HG03342 (cell line): Measurements from ENCODE around the gene CHST4.
"Not testable (repeated sequence)": the region's sequence is repeated elsewhere in the genome, so short reads cannot be mapped to it uniquely, and the experiment has no call there.

Experiments
- ATAC-seq: cut with Tn5 transposase; IDR thresholded peaks from one replicate; pipeline ENCODE4 v1.9.1; 2021; ENCODE audit warnings: mild to moderate bottlenecking, moderate library complexity; ENCODE audit not compliant: unreplicated experiment

Gene CHST4

GRCh38 chr16:71569621-71570020 is 43.4 kb downstream of the CHST4 start:
- no peak for ATAC-seq

DNA sequence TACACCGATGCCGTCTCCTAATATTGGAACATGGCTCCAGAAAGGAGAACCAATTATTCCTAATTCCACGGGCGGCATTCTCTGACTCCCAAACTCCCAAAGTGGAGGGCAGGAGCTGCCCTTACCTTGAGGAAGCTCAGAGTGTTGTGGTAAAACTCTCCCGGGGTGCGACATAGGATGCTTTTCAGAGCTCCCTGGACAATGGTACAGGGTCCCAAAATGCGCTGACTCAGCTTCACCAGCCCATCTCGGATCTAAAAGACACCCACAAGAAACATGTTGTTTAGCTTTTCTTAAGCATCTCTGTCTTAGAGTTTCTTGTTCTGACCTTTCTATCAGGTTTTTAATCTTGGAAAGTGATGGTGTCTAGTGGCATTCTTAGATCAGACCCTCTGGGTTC is 43.9 kb downstream of the CHST4 start:
- ATAC-seq, result no peak

DNA sequence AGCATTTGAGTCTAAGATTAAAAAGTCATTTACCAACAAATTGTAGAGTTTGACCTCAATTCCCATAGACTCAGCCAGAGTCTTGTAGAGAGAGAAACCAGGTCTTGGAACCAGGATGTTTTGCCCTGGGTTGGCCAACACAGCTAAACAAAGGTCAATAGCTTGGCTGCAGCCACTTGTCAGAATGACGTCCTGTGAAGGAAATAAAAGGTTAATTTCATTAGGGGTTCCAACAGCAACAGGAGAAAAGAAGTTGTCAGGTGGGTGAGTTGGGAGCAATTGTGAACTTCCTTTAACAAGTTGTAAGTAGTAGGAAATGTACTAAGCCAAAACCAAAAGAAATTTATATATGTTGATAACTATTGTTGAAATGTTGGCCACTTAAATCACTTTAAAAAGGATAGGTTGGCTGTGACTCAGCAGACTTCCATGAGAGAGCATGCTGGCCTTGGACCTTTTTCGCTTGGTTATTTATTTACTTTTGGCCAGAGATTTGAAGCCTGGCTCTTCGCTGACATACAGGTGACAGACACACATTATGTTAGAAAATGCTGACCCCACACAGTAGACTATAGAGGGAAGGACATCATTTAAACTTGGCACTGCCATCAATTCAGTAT is 46.4 kb downstream of the CHST4 start:
- no peak for ATAC-seq

DNA sequence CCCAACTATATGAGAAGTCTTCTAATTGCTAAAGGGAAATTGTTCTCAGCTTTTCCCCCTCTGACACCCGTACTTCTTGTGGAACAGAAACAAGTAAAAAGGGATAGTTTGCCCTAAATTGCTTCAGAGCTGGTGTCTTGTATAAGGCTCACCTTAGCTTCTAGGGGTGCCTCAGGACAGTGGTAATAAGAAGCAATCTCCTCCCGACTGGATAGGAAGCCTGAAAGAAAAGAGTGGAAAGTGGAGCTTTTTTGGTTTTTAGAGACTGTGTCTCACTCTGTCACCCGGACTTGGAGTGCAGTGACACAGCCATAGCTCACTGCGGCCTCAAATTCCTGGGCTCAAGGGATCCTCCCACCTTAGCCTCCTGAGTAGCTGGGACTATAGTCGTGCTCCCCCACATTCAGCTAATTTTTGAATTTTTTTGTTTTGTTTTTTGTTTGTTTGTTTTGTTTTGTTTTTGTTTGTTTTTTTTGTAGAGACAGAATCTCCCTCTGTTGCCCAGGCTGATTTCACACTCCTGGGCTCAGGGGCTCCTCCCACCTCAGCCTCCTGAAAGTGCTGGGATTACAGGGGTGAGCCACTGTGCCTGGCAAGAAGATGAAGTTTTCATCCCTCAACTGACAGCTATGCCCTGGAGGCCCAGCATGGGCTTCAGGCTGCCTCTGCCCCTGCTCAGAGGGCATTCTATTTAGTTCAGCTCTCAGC is 47.3 kb downstream of the CHST4 start:
- no peak for ATAC-seq

DNA sequence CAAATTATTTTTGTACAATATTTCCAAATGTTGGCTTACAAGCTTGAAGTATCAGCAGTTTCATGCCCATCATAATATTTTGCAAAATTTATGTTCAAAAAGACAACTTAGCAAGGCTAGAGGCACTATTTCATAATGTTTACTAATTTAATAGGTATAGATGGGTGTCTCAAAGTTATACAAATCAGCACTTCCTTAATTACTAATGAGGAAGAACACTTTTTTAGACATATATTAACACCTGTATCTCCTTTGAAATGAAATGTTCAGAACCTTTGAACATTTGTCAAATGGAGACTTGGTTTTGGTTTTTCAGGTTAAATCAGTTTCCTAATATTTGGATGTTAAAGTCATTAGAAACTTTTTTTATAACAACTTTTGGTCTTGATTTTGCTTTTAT is 48.5 kb downstream of the CHST4 start:
- ATAC-seq, result no peak

- no peak for ATAC-seq
These were observed 50.7 kb downstream of the CHST4 start, which contains the start of gene TAT for GRCh38 chr16:71576971-71577370. Gene TAT (minus strand): TSS chr16:71577092. CDS start chr16:71576415, 677 bp downstream.

DNA sequence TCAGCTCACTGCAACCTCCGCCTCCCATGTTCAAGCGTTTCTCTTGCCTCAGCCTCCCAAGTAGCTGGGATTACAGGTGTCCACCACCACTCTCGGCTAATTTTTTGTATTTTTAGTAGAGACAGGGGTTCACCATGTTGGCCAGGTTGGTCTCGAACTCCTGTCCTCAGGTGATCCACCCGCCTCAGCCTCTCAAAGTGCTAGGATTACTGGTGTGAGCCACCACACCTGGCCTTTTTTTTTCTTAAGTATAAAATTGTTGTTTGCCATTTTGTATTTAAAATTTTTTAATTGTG is 56.3 kb downstream of the CHST4 start:
- ATAC-seq, result not testable (repeated sequence)

DNA sequence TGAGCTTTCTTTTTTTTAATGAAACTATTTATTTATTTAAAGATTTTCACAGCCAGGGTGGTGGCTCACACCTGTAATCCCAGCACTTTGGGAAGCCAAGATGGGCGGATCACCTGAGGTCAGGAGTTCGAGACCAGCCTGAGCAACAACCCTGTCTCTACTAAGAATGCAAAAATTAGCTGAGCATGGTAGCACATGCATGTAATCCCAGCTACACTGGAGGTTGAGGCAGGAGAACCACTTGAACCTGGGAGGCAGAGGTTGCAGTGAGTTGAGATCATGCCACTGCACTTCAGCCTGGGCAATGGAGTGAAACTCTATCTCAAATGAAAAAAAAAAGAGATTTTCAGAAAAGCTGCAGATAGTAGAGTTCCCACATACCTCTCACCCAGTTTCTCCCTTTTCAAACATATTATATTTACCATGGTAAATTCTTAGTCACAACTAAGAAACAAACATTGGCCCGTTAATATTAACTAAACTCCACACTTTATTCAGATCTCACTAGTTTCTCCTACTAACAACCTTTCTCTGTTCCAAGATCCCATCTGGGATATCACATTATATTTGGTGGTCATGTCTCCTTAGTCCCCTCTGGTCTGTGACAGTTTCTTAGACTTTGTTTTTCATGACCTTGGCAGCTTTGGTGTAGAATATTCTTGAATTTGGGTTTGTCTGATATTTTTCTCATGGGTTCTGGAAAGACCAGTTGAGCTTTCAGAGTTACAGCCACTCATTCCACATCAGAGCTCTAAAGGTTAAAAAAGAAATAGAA is 58.5 kb downstream of the CHST4 start:
- no peak for ATAC-seq

GRCh38 chr16:71585318-71585703 is 59.1 kb downstream of the CHST4 start:
- ATAC-seq, result no peak
